Measurements from ENCODE around the gene ZNF784. TPM values are rescaled to one million over a fixed set of nuclear protein-coding genes. Genes with fewer than 3 reads are reported as not detected.

The ZNF784 gene
- total RNA-seq, 3 donors from 2014 or later (not counting 1 experiment from before 2014, with no cell fraction given) = 6.4 to 7.9 (median 7.1) TPM

- TF ChIP-seq CTCF (IDR thresholded peaks at IDR 0.05) = no peak
- H3K4me3 Mint-ChIP-seq = peak overlapping the region; percentile 70
- Histone ChIP-seq H3K4me3 (ENCODE audit: low read length) (no peak overlapping the region), H3K4me1 (ENCODE audit: control insufficient read depth, insufficient read depth, low read length) (peaks cover 52% of the 10 kb centered on the region), H3K9me3 (ENCODE audit: control insufficient read depth, insufficient read depth, low read length) (no peaks in the 10 kb centered on the region), H3K27me3 (ENCODE audit: control insufficient read depth, insufficient read depth, low read length) (no peaks in the 10 kb centered on the region), H3K27ac (ENCODE audit: low read length) (no peak overlapping the region), H3K36me3 (ENCODE audit: control insufficient read depth, insufficient read depth, low read length) (peaks cover 58% of the 10 kb centered on the region)
- peaks cover 8% of the 10 kb centered on the region for H3K36me3 Mint-ChIP-seq
- DNase-seq = no peak
- no peaks in the 10 kb centered on the region for H3K27me3 Mint-ChIP-seq (ENCODE audit: low read depth in 2 of 2)
- peak overlapping the region; percentile 64 to 78 for H3K27ac Mint-ChIP-seq
- 96% methylated on average over 5 of the region's 9 CpGs for WGBS (ENCODE audit: insufficient coverage)
- no peak for ATAC-seq
- H3K4me1 Mint-ChIP-seq = peaks cover 46 to 73% of the 10 kb centered on the region in 2 donors
- intact Hi-C loops (cut with micrococcal nuclease) = loop anchor here (10.0 kb wide), 2 partner anchors 655 to 1465 kb away; partner anchors contain the start of genes TSEN34 and ZSCAN5A
- no peaks in the 10 kb centered on the region for H3K9me3 Mint-ChIP-seq
Observed at GRCh38 chr19:55659822-55660221, 35.5 kb upstream of the ZNF784 start.

- Histone ChIP-seq H3K27ac (ENCODE audit: low read length) (no peak overlapping the region), H3K36me3 (ENCODE audit: control insufficient read depth, insufficient read depth, low read length) (peaks cover 51% of the 10 kb centered on the region), H3K4me3 (ENCODE audit: low read length) (no peak overlapping the region), H3K4me1 (ENCODE audit: control insufficient read depth, insufficient read depth, low read length) (peaks cover 52% of the 10 kb centered on the region), H3K9me3 (ENCODE audit: control insufficient read depth, insufficient read depth, low read length) (no peaks in the 10 kb centered on the region), H3K27me3 (ENCODE audit: control insufficient read depth, insufficient read depth, low read length) (no peaks in the 10 kb centered on the region)
- intact Hi-C loops (cut with micrococcal nuclease) = loop anchor here (10.0 kb wide), 2 partner anchors 656 to 1464 kb away; partner anchors contain the start of genes TSEN34 and ZSCAN5A
- H3K4me1 Mint-ChIP-seq = peaks cover 53 to 76% of the 10 kb centered on the region in 2 donors
- H3K36me3 Mint-ChIP-seq = peaks cover 8% of the 10 kb centered on the region
- H3K9me3 Mint-ChIP-seq = no peaks in the 10 kb centered on the region
- WGBS (ENCODE audit: insufficient coverage) = 96% methylated on average over 37 of the region's 37 CpGs
- H3K4me3 Mint-ChIP-seq = no peak overlapping the region
- no peak for TF ChIP-seq CTCF (IDR thresholded peaks at IDR 0.05)
- DNase-seq = no peak
- no peak for ATAC-seq
- no peaks in the 10 kb centered on the region for H3K27me3 Mint-ChIP-seq (ENCODE audit: low read depth in 2 of 2)
- H3K27ac Mint-ChIP-seq = peak overlapping the region; percentile 64 to 99
Observed at GRCh38 chr19:55658846-55659459, 34.6 kb upstream of the ZNF784 start.

- intact Hi-C loops (cut with micrococcal nuclease) = loop anchor here (10.0 kb wide), 2 partner anchors 658 to 1462 kb away; partner anchors contain the start of genes TSEN34 and ZSCAN5A
- Histone ChIP-seq H3K9me3 (ENCODE audit: control insufficient read depth, insufficient read depth, low read length) (no peaks in the 10 kb centered on the region), H3K27me3 (ENCODE audit: control insufficient read depth, insufficient read depth, low read length) (no peaks in the 10 kb centered on the region), H3K27ac (ENCODE audit: low read length) (no peak overlapping the region), H3K4me3 (ENCODE audit: low read length) (no peak overlapping the region), H3K36me3 (ENCODE audit: control insufficient read depth, insufficient read depth, low read length) (peaks cover 35% of the 10 kb centered on the region), H3K4me1 (ENCODE audit: control insufficient read depth, insufficient read depth, low read length) (peaks cover 59% of the 10 kb centered on the region)
- peak overlapping the region; percentile 100 for H3K4me3 Mint-ChIP-seq
- peaks cover 54 to 68% of the 10 kb centered on the region in 2 donors for H3K4me1 Mint-ChIP-seq
- H3K27me3 Mint-ChIP-seq (ENCODE audit: low read depth in 2 of 2) = no peaks in the 10 kb centered on the region
- ATAC-seq (no peak), DNase-seq (peak in 1 of 2 donors; percentile 45)
- H3K27ac Mint-ChIP-seq = peak overlapping the region; percentile 99 to 100
- WGBS (ENCODE audit: insufficient coverage) = 41% methylated on average over 18 of the region's 18 CpGs
- peaks cover 6% of the 10 kb centered on the region for H3K36me3 Mint-ChIP-seq
- TF ChIP-seq CTCF (IDR thresholded peaks at IDR 0.05) = no peak
- no peaks in the 10 kb centered on the region for H3K9me3 Mint-ChIP-seq
Observed at GRCh38 chr19:55656988-55657747, 32.8 kb upstream of the ZNF784 start.

Measured in natural killer cell (primary cell).